Lung (tissue), 13 donors: ENCODE measurements around the gene CSTF2. TPM values are rescaled to one million over a fixed set of nuclear protein-coding genes. Genes with fewer than 3 reads are reported as not detected.

ENCODE experiments used
- ATAC-seq: fragments of 200-7000 bp; cut with Tn5 transposase; one replicate; pipeline ENCODE4 v1.9.1; 2020; ENCODE audit warnings: moderate number of reproducible peaks; ENCODE audit not compliant: insufficient read depth, low FRiP score
- DNase-seq, 3 donors: peaks; one replicate each; pipeline ENCODE4 v3.0.0-alpha.2; 2013 to 2017
- H3K27ac ChIP-seq, 2 donors: one replicate each; pipeline ENCODE4 v1.5.1; 2013; ENCODE audit warnings: mild to moderate bottlenecking in 2 of 2, moderate library complexity in 2 of 2, control low read depth in 1 of 2, inconsistent platforms in 1 of 2, low read depth in 1 of 2, low read length in 1 of 2
- H3K27me3 ChIP-seq, 3 donors: one replicate each; pipeline ENCODE4 v1.5.1; 2013; ENCODE audit warnings: low read length in 2 of 3; ENCODE audit not compliant: control insufficient read depth in 3 of 3, insufficient read depth in 3 of 3
- H3K36me3 ChIP-seq, 4 donors: one replicate each; pipeline ENCODE4 v1.5.1; 2013; ENCODE audit warnings: low read length in 4 of 4, mild to moderate bottlenecking in 1 of 4, moderate library complexity in 1 of 4; ENCODE audit not compliant: control insufficient read depth in 4 of 4, insufficient read depth in 4 of 4
- H3K4me1 ChIP-seq, 5 donors: one replicate each; pipeline ENCODE4 v1.5.1; 2013; ENCODE audit warnings: low read length in 5 of 5, mild to moderate bottlenecking in 2 of 5, moderate library complexity in 1 of 5; ENCODE audit not compliant: control insufficient read depth in 5 of 5, insufficient read depth in 5 of 5
- H3K4me3 ChIP-seq: one replicate; pipeline ENCODE4 v1.5.1; 2013; ENCODE audit warnings: mild to moderate bottlenecking, control low read depth, moderate library complexity
- H3K9ac ChIP-seq, 2 donors: one replicate each; pipeline ENCODE4 v1.5.1; 2013; ENCODE audit warnings: low read length in 2 of 2, control low read depth in 1 of 2; ENCODE audit not compliant: insufficient read depth in 1 of 2
- H3K9me3 ChIP-seq, 4 donors: one replicate each; pipeline ENCODE4 v1.5.1; 2013; ENCODE audit warnings: low read length in 3 of 4, mild to moderate bottlenecking in 1 of 4, moderate library complexity in 1 of 4; ENCODE audit not compliant: control insufficient read depth in 4 of 4, insufficient read depth in 3 of 4
- WGBS, 2 donors: extraction: QIAGEN DNeasy Blood & Tissue Kit; methylation state at CpG; one replicate each; pipeline ENCODE4 v1.1.7; 2013; 5-methylcytosine and 5-hydroxymethylcytosine counted together
- polyA plus RNA-seq, 2 donors: library from polyadenylated mRNA; stranded (reverse); fragments of 200-250 nt; gene quantifications; one replicate each; pipeline ENCODE4 v1.2.1, GENCODE V29; 2013
- small RNA-seq: library from RNA; depleted of rRNA; stranded (forward); fragments of <200 nt; gene quantifications from one replicate; pipeline ENCODE3, GENCODE V24; 2014; ENCODE audit warnings: low replicate concordance
- total RNA-seq, 2 donors: library from RNA; depleted of rRNA in 1 of 2; stranded (reverse); fragments of >200 nt in 1 of 2; gene quantifications; one replicate each; pipeline ENCODE4 v1.2.1, GENCODE V29; 2014 to 2021
- TF ChIP-seq, protein P1 (sequence below): IDR thresholded peaks from 2 replicates; pipeline ENCODE4 v1.5.1; 2012; ENCODE audit warnings: mild to moderate bottlenecking; ENCODE audit errors: control extremely low read depth, extremely low read depth
- donor health status: control.
- donor health status: control.
- donor health status: Bipolar disorder and iron deficiency.
- donor health status: healthy.
- donor health status: DM: yes; HTN: yes; CAD: no.

Gene CSTF2
- total and polyA plus RNA-seq, 4 donors: 4.6 to 18.5 (median 12.8) TPM

- no peak overlapping the region for H3K4me3 ChIP-seq
- DNase-seq (no peak), ATAC-seq (no peak)
- H3K27ac ChIP-seq: no peak overlapping the region
- H3K4me1 ChIP-seq: peaks cover 0 to 2% (median 0%) of the 10 kb centered on the region in 5 donors
- H3K27me3 ChIP-seq: peaks cover 0 to 4% (median 2%) of the 10 kb centered on the region in 3 donors
- WGBS, 2 donors: 42 to 58% methylated on average over 2 of the region's 2 CpGs
- no peaks in the 10 kb centered on the region for H3K9me3 ChIP-seq
- no peak overlapping the region for H3K9ac ChIP-seq
- TF ChIP-seq, protein P1, sequence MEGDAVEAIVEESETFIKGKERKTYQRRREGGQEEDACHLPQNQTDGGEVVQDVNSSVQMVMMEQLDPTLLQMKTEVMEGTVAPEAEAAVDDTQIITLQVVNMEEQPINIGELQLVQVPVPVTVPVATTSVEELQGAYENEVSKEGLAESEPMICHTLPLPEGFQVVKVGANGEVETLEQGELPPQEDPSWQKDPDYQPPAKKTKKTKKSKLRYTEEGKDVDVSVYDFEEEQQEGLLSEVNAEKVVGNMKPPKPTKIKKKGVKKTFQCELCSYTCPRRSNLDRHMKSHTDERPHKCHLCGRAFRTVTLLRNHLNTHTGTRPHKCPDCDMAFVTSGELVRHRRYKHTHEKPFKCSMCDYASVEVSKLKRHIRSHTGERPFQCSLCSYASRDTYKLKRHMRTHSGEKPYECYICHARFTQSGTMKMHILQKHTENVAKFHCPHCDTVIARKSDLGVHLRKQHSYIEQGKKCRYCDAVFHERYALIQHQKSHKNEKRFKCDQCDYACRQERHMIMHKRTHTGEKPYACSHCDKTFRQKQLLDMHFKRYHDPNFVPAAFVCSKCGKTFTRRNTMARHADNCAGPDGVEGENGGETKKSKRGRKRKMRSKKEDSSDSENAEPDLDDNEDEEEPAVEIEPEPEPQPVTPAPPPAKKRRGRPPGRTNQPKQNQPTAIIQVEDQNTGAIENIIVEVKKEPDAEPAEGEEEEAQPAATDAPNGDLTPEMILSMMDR: no peak
- H3K36me3 ChIP-seq: no peaks in the 10 kb centered on the region
Observed at GRCh38 chrX:100880368-100880767, 60.2 kb downstream of the CSTF2 start.

- Histone ChIP-seq H3K27me3 (peaks cover 0 to 4% (median 2%) of the 10 kb centered on the region in 3 donors), H3K9ac (no peak overlapping the region), H3K4me3 (no peak overlapping the region), H3K4me1 (peaks cover 0 to 2% (median 0%) of the 10 kb centered on the region in 5 donors), H3K27ac (no peak overlapping the region), H3K9me3 (no peaks in the 10 kb centered on the region), H3K36me3 (no peaks in the 10 kb centered on the region)
- WGBS, 2 donors: 40 to 71% methylated on average over 4 of the region's 4 CpGs
- ATAC-seq (peak; percentile 53), DNase-seq (peak in 1 of 3 donors; percentile 8)
- TF ChIP-seq, protein P1: no peak
Observed at GRCh38 chrX:100883654-100884053, 63.5 kb downstream of the CSTF2 start.

Small RNAs within 50 kb of the gene (small RNA-seq; reads per million reads assigned to genes)
- gene RF00411: not detected

Other genes with a start within 250 kb of the CSTF2 start
- gene TNMD, start 235.5 kb upstream of the CSTF2 start, total RNA-seq: not detected
- not detected for gene TNMD, start 235.5 kb upstream of the CSTF2 start, polyA plus RNA-seq
- gene TSPAN6, start 183.6 kb upstream of the CSTF2 start, total RNA-seq: 10 to 100 TPM; 17.4 to 56.2 TPM
- 10 to 100 TPM; 11.7 to 15.1 TPM for gene TSPAN6, start 183.6 kb upstream of the CSTF2 start, polyA plus RNA-seq
- gene SRPX2, start 176.2 kb upstream of the CSTF2 start, total RNA-seq: 10 to 100 TPM; 13.6 to 19.1 TPM
- gene SRPX2, start 176.2 kb upstream of the CSTF2 start, polyA plus RNA-seq: 1 to 10 TPM; 5.6 to 8.1 TPM
- 10 to 100 TPM in 1 of 2 donors, 1 to 10 TPM in 1; 5.6 to 11.7 TPM for gene SYTL4, start 88.3 kb upstream of the CSTF2 start, total RNA-seq
- 1 to 10 TPM; 3.4 to 3.8 TPM for gene SYTL4, start 88.3 kb upstream of the CSTF2 start, polyA plus RNA-seq
- under 1 TPM in 1 of 2 donors, not detected in 1; 0.12 TPM for gene NOX1, start 54.0 kb downstream of the CSTF2 start, total RNA-seq
- gene NOX1, start 54.0 kb downstream of the CSTF2 start, polyA plus RNA-seq: under 1 TPM; 0.08 to 0.11 TPM
- 1 to 10 TPM; 6.9 to 8.8 TPM for gene XKRX, start 108.5 kb downstream of the CSTF2 start, total RNA-seq
- 1 to 10 TPM; 1.6 to 2.8 TPM for gene XKRX, start 108.5 kb downstream of the CSTF2 start, polyA plus RNA-seq
- not detected for gene ARL13A, start 149.3 kb downstream of the CSTF2 start, total RNA-seq
- not detected for gene ARL13A, start 149.3 kb downstream of the CSTF2 start, polyA plus RNA-seq
- gene TRMT2B, start 231.7 kb downstream of the CSTF2 start, total RNA-seq: 10 to 100 TPM; 19.3 to 22.4 TPM
- gene TRMT2B, start 231.7 kb downstream of the CSTF2 start, polyA plus RNA-seq: 10 to 100 TPM in 1 of 2 donors, 1 to 10 TPM in 1; 7.9 to 10.4 TPM